HG03066 (cell line): Measurements from ENCODE around the gene TAF13.
"Not testable (repeated sequence)": the region's sequence is repeated elsewhere in the genome, so short reads cannot be mapped to it uniquely, and the experiment has no call there.

Source experiments
- ATAC-seq: cut with Tn5 transposase; IDR thresholded peaks from one replicate; pipeline ENCODE4 v1.9.1; 2021; ENCODE audit warnings: low read depth; ENCODE audit not compliant: unreplicated experiment

TAF13 gene

GRCh38 chr1:109094377-109094803 is 18.6 kb upstream of the TAF13 start:
- ATAC-seq, result no peak

- ATAC-seq, result no peak
Measured at GRCh38 chr1:109091839-109092193, 16.0 kb upstream of the TAF13 start.

- ATAC-seq, result peak; percentile 44
Measured at GRCh38 chr1:109091078-109091838, 15.5 kb upstream of the TAF13 start.

GRCh38 chr1:109090196-109091077 is 14.6 kb upstream of the TAF13 start, which contains the start of gene TMEM167B:
Gene TMEM167B (plus strand): TSS chr1:109090764. CDS start chr1:109090873, 109 bp downstream.
- ATAC-seq, result peak; percentile 89

- no peak for ATAC-seq
Measured at GRCh38 chr1:109089242-109090015, 13.6 kb upstream of the TAF13 start.

GRCh38 chr1:109084563-109085517 is 9.0 kb upstream of the TAF13 start:
- ATAC-seq, result no peak

- ATAC-seq, result no peak
Measured at GRCh38 chr1:109083923-109084322, 8.1 kb upstream of the TAF13 start.

GRCh38 chr1:109083501-109083900 is 7.7 kb upstream of the TAF13 start:
- no peak for ATAC-seq

GRCh38 chr1:109080441-109081082 is 4.8 kb upstream of the TAF13 start:
- ATAC-seq, result no peak

- ATAC-seq, result no peak
Measured at GRCh38 chr1:109079240-109079622, 3.4 kb upstream of the TAF13 start.

- no peak for ATAC-seq
Measured at GRCh38 chr1:109078317-109078716, 2.5 kb upstream of the TAF13 start.

GRCh38 chr1:109069294-109069693 is 6.5 kb downstream of the TAF13 start:
- no peak for ATAC-seq

- no peak for ATAC-seq
Measured at GRCh38 chr1:109067883-109068282, 7.9 kb downstream of the TAF13 start.

- no peak for ATAC-seq
Measured at GRCh38 chr1:109065137-109065536, 10.7 kb downstream of the TAF13 start.

GRCh38 chr1:109061183-109061582 is 14.6 kb downstream of the TAF13 start:
- no peak for ATAC-seq

GRCh38 chr1:109060707-109061106 is 15.1 kb downstream of the TAF13 start:
- no peak for ATAC-seq

GRCh38 chr1:109059026-109059425 is 16.8 kb downstream of the TAF13 start:
- ATAC-seq, result no peak

GRCh38 chr1:109056064-109056463 is 19.7 kb downstream of the TAF13 start:
- ATAC-seq, result no peak

GRCh38 chr1:109052145-109052544 is 23.7 kb downstream of the TAF13 start:
- ATAC-seq, result not testable (repeated sequence)
